ENCODE measurements around the gene INPP5D.
A peak's percentile ranks its signal among the peaks of the same experiment; 100 is the strongest.
"Not testable (repeated sequence)": the region's sequence is repeated elsewhere in the genome, so short reads cannot be mapped to it uniquely, and the experiment has no call there.

Gene INPP5D

DNA sequence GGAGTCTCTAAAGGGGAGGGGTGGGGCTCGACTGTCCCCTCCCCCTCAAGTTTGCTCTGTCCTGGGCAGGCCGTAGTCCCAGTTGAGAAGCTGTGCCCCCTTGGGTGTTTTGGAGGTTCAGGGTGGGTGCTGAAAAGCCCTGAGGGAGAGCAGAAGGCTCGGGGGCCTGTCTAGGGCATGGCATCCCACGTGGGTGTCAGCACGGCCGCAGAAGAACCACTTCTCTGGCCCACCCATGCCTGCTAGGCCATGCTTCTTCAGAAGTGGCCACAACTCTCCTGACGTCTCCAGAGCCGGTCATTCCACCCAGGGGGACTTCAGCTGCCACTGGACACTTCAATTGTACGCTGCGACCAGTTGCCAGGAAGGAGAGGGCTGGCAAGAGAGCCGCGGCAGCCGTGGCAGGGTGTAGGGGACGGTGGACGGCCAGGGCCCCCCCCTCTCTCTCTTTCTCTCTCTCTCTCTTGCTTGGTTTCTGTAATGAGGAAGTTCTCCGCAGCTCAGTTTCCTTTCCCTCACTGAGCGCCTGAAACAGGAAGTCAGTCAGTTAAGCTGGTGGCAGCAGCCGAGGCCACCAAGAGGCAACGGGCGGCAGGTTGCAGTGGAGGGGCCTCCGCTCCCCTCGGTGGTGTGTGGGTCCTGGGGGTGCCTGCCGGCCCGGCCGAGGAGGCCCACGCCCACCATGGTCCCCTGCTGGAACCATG is at the start of gene INPP5D:
INPP5D (plus strand) TSS at position 546 of the 704 bp plus-strand sequence; CDS start at position 683, 137 bp downstream.
- peak; percentile 83 for DNase-seq

DNA sequence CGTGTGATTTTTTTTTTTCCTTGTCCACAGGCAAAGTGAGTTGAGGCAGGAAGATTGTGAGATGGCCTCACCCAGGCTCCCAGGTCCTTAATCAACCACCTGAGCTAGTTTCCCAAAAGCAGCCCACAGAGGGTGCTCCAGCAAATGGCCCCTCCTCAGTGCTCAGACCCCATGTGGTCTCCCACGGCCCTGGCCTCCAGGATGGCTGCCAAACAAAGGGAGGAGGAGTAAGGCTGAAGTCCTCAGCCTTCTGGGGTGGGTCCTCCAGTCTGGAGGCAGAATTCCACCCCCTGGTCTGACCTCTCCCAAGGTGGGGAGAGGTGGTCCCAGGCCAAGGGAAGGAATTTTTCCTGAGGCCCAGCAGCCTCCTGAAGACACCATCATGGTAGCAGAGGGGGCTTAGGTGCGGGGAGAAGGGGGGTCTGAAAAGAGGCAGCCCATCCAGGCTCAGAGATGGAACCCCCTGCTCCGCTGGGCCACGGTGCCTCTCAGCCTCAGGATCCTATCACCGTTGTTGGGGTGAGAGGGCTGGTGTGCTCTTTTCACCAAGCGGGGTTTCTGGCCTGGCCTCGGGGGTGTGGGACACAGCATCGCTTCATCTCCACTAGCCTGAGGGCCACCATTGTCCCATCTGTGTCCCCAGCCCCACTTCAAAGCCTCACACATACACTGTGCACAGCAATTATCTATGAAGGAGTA is 49.4 kb upstream of the INPP5D start:
- no peak for DNase-seq

DNA sequence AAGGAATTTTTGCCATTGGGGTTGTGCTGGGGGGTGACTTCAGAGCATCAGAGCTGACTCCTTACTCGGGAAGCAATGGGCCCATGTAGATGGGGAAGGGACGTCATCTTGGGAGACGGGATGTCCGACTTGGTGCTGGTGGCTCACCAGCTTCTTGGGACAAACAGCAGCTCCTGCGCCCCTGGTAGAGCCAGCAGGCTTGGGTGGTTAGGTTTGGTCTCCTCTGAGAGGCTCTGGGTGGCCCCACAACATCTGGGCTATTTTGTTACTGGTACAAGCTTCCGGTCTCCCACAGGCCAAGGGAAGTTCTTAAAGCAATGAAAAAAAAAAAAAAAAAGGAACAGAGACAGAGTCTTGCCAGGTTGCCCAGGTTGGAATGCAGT is 48.9 kb upstream of the INPP5D start:
- no peak for DNase-seq

DNA sequence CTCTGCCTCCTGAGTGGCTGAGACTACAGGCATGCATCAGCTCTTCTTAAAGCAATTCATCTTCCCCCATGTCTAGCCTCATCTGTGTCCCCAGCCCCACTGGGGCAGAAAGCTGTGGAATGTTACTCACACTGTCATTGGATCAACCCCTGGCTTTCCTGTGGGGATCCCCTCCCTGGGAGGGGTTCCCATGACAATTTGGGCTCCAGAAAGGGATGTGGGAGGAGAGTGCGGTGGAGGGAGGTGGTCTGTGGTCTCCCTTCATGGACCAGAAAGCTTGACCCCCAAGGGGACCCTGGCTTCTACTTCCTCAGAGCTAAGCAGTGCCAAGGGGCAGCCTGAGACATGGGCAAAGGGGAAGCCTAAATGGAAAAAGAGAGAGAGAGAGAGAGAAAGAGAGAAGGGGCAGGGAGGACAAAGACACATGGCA is 48.4 kb upstream of the INPP5D start:
- no peak for DNase-seq

DNA sequence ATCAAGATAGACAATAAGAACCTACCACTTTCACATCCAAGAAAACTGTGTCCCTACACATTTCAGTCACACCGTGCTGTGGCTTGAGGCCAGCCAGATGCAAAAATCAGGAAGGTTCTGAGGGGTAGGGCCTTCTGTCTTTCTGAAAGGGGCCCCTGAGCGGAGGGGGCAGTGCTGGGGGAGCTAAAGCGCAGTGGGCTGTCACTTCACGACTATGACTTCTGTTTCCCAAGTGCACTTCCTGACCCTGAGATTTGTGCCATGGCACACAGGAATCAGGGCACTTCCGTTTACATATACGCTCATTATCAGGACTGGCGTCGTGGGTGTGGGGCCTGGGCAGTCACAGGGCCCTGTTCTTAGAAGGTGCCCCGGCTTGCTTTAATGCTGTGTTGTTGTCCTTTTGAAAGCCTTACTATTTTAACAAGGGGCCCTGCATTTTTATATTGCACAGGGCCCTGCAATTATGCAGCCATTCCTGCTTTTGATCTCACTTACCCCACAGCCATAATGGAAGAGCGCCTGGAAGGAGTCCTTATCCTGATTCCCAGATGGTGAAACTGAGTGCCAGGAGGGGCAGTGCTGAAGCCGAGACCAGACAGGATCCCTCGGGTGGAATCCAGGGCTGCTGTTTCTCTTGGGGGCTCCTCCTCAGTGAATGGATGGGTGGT is 47.7 kb upstream of the INPP5D start:
- no peak for DNase-seq

DNA sequence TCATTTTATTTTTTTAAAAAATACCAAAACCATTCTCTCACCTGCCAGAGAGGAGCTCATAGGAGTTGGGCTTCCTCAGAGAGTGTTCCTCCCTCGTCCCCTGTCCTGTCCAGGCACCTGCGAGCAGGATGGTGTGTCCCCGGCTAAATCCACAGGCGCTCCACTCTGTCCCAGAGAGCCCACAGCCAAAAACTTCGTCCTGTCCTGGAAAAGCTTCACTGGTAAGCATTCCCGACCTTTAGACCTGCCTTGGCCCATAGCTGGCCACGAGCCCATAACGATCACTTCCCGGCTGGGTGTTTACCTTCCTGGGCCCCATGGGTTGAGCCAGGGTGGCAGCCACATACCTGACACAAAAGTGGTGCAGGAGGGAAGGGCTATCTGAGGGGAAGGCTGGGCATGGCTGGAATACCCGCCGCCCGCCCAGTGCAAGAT is 47.1 kb upstream of the INPP5D start, which contains the start of gene NGEF:
NGEF (minus strand) TSS at position 230 of the 435 bp plus-strand sequence. CDS start 38,366 bp downstream, outside the sequence.
- DNase-seq, result no peak

DNA sequence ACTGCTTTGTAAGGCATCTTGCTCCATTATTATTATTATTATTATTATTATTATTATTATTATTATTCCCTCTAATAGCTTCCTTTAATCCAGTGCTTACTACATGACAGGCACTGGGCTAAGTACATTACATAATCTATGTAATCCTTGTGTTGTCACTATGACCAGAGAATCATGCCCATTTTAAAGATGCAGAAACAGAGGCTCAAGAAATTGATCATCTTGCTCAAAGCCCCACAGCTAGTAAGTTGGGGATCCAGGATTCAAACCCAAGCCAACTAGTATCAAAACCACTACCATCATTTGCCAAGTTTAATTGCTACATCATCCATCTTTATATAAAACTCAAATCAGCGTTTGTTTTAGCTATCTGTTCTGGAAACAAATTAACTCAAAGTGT is 46.5 kb upstream of the INPP5D start:
- no peak for DNase-seq

DNA sequence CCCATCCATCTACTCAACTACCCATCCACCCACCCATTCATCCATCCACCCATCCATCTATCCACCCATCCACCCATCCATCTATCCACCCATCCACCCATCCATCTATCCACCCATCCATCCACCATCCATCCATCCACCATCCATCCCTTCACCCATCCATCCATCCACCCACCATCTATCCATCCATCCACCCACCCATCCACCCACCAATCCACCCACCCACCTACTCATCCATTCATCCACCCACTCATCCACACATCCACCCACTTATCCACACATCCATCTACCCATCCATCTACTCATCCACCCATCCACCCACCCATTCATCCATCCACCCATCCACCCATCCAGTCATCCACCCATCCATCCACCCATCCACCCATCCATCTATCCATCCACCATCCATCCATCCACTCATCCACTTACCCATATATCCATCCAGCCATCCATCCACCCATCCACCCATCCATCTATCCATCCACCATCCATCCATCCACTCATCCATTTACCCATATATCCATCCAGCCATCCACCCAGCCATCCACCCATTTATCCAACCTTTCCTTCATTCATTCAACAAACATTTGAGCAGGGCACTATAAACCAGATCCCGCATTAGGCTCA is 45.0 kb upstream of the INPP5D start:
- DNase-seq, result no peak

DNA sequence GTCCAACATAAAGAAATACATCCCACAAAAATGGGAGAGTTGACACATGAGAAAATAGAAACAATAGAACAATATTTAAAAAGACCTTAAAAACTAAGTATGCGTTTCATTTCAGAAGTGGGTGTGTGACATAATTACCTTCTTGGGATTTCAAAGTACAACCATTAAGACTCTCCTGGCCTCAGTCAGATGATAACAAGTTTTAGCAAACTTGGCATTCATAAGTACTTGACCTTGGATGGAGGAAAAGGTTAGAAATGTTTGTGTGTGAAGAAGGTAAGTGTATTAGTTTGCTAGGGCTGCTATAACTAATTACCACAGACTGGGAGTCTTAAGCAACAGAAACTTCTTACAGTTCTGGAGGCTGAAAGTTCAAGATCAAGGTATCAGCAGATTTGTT is 42.2 kb upstream of the INPP5D start:
- DNase-seq, result no peak

DNA sequence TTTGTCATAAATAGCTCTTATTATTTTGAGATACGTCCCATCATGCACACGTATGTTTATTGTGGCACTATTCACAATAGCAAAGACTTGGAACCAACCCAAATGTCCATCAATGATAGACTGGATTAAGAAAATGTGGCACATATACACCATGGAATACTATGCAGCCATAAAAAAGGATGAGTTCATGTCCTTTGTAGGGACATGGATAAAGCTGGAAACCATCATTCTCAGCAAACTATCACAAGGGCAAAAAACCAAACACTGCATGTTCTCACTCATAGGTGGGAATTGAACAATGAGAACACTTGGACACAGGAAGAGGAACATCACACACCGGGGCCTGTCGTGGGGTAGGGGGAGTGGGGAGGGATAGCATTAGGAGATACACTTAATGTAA is 40.5 kb upstream of the INPP5D start:
- not testable (repeated sequence) for DNase-seq

DNA sequence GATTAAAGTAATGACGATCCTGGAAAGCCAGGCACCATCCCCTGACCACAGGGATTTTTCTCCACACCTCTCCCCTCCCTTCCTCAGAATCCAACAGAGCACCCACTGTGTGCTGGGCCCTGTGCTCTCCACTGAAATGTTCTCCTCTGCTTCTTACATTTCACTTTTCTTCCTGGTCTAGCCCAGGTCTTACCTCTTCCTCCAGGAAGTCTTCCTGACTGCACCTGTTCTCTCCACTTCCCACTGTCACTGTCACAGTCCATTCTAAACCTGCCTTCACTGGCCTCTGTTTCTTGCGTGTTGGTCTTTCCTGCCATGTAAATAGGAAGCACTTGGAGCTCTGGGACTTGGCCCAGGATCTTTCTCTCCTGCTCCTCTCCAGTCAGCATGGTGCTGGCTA is 39.7 kb upstream of the INPP5D start:
- DNase-seq, result no peak

DNA sequence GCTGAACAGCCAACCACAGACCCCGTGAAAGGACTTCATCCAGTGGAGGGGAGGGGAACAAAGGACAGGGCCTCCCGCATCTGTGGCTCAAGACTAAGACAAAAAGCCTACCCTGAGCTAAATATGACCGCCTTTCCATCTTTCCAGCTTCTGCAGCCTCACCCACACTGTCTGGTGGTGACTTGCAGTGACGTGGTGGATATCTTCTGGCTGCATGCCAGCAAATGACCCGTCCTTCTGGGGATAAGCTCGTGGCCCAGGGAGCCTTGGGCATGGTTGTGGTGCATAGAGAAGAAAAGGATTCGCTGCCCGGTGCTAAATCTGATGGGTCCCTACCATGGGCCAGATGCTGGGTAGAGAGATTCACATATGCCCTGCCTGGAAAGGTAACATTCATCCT is 38.4 kb upstream of the INPP5D start:
- no peak for DNase-seq

DNA sequence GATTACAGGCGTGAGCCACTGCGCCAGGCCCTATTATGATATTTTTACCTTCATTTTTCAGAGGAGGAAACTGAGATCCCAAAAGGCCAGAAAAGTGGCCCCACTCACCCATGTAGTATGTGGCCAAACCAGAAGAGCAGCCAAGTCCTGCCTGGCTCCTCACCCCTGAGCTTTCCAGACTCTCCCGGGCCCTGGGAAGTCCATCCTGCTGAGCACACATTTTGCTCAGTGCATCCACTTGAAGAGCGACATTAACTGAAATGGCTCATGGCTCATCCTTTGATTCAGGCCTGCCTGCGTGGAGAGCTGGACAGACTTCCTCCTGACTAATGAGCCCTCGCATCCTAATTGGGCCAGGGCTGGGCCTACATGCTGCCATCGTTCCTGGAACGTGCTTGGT is 37.6 kb upstream of the INPP5D start:
- DNase-seq, result no peak

DNA sequence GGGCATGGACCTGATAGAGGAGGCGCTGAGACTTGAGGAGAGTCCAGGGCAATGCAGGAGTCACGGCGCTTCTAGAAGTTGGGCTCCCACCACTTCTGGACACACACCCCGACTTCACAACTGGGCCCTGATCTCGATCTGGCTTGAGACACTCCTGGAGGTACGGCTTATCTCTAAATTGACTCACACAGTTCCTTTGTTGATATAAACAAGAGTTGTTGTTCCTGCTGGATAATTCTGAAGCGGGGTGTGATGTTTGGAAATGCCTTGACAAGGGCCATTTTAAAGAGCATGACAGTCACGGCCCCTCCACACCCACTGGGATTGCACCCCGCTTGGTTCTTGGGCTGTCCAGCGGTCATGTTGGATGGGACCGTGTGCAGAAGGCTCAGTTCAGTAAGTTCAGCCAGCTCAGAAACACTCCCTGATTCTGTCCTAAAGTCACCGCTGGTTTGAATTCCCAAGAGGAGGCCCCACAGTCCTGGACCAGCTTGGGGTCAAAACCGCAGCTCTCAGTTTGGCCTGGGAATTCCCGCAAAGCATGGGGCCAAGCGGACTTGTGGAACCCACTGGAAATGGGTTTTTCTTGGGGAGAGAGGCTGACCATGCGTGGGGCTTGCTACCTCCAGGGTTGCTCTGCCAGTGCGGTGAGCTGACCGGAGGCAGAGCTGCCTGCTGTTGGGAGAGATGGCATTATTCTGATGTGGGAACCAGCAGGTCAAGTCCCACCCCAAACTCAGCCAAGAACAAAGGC is 37.0 kb upstream of the INPP5D start:
- DNase-seq, result no peak

DNA sequence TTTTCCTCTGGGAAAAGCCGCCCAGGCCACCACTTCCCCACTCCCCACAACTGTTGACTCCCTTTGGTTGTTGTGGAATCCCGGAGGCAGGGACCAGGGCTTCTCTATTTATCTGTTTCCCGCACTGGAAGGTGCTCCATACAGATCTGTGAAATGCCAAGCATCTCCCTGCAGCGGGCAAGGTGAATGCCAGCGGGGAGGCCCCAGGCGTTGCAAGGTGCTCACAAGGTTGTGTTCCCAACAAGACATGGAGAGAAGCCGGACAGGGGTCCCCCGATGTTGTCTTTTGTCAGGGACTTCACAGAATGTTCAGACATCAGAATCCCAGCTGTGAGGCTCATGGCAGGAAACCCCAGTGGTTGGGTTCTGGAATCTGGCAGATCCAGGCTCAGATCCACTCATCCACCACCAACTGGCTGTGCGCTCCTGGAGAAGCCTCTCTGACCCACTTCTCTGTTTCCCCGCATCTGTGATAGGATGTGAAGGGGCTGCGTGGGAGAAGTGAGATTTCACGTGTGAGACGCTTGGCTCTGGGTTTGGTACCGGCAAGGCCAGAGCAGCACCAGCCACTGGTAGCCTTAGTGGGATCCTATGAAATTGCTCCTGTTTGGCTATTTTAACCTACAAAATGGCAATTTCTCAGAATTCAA is 36.3 kb upstream of the INPP5D start:
- DNase-seq, result no peak

DNA sequence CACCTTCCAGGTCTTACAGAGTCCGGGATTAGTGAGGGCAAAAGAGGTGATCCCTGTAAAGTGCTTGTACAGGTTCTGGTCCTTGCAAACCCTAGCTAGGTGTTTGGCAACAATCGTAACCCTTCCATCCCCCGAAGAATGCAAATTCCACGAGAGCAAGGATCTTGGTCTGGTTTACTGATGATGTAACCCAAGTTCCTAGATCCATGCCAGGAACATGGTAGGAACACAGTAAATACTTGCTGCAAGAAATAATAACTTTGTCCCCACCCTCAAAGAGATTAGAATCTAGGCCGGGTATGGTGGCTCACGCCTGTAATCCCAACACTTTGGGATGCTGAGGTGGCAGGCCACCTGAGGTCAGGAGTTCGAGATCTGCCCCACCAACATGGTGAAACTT is 34.4 kb upstream of the INPP5D start:
- no peak for DNase-seq

DNA sequence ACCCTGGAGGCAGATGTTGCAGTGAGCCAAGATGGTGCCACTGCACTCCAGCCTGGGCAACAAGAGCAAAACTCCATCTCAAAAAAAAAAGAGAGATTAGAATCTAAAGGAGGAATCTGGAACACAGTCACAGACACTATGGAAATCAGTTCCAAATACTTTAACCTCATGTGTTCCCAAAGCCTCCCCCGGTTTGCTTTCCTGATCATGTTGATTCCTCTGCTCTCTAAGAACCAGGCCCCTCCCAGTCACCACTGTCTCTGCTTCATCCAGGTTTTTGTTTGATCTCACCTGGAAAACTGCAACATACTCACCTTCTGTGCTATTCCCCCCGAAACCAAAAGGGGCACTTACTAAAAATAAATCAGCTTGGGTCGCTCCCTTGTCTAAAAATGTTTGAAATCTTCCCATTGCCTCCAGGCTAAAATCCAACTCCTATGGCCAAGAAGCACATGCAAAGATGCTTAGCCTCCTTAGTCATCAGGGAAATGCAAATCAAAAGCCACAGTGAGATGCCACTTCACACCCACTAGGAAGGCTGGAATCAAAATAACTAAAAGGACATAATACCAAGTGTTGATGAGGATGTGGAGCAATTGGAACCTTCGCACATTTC is 33.8 kb upstream of the INPP5D start:
- DNase-seq, result no peak

DNA sequence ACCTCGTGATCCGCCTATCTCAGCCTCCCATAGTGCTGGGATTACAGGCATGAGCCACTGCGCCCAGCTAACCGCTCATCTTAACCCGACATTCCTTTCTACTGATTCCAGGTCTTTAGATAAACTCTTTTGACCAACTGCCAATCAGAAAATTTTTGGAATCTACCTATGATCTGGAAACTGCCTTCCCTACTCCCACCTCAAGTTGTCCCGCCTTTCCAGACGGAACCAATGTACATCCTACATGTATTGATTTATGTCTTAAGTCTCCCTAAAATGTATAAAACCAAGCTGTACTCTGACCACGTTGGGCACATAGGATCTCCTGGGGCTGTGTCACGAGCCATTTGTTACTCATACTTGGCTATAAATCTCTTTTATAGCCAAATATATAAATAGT is 30.8 kb upstream of the INPP5D start:
- DNase-seq, result no peak

DNA sequence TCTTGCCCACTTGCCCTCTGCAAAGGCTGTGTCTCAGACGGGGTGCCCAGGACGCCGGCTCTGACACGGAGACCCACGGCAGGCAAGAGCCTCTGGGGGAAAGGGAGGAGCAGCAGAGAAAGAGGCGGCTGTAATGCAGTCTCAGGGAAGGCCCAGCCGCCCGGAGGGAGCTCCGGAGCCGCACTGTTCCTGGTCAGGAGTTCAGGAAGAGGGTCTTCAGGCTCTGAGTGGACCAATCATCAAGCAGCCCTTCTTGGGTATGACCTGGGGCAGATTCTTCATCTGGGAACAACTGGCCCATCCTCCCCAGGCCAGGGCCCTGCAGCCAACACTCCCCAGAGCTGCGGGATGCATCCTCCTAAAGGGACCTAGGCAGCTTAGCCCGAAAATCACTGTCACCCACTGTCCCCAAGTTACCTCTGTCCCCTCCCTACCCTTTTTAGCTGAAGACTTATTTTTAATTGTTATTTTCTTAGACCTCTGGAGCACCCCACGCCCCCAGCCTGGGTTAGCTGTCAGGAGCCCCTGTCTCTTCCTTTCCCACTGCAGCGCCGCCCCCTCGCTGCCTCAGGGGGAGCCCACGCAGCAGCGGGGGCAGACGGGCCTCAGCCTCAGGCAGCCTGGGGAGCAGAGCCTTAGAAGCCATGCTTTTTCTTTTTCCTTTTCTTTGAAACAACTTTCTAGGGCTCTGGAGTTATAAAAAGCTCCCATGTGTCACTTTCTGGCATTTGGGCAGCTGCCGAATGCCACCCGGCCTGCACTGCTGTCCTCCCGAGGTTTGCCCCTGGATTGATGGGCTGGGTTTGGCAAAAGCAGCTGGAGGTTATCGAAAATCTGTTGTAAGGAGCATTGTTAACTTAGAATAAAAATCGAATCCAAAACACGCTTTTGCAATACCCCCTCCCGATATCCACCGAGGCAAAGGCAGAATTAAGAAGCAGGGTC is 28.3 kb upstream of the INPP5D start:
- DNase-seq, result no peak

DNA sequence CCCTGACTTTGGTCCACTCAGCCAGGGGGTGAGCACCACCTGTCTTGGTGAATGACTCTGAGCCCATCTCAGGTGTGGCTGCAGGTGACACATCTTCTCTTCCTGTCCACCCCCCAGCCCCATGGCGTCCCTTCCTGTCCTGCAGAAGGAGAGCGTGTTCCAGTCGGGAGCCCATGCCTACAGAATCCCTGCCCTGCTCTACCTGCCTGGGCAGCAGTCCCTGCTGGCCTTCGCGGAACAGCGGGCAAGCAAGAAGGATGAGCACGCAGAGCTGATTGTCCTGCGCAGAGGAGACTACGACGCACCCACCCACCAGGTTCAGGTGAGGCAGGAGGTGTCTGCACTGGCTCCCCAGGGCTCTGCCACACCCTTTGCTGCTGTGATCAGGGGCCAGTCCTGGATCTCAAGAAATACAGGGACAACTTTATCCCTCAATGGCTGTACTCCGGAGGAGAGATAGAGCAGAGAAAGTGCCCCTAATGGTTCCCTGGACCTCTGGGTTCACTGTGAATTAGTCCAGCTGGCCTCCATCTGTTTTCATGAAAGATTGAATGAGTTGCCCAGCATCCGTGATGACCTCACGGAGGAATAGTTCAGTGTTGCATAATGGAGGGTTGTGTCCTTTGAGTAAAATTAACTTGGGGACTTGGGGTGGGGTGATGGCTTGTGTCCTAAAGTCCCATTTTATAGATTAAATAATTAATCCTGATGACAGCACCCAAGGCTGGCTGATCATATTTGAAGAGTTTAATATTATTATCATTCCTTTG is 27.4 kb upstream of the INPP5D start, which contains the start of gene NEU2:
NEU2 (plus strand) TSS at position 122 of the 770 bp plus-strand sequence; CDS start at position 122, 0 bp downstream.
- DNase-seq, result no peak

Measured in GDM1 (cell line).